ENCODE data around the gene COL7A1. TPM values are rescaled to one million over a fixed set of nuclear protein-coding genes. Genes with fewer than 3 reads are reported as not detected.

The COL7A1 gene
- total and polyA plus RNA-seq, 2 of the 8 experiments (the other 6 are each of a cell fraction or from before 2014, with no cell fraction given), result 10.7 to 13.9 TPM

GRCh38 chr3:48585411-48585810 is 9.7 kb downstream of the COL7A1 start:
- no peaks in the 10 kb centered on the region for H3K9me3 ChIP-seq (ENCODE audit: insufficient read depth in 2 of 2, low read depth in 1 of 2, low read length in 1 of 2)
- H3K14ac ChIP-seq (ENCODE audit: insufficient read length), result no peak overlapping the region
- ChIA-PET CTCF (ENCODE audit: partially characterized antibody) (no interaction called here), POLR2A (ENCODE audit: partially characterized antibody) (interaction anchor here (1.5 kb wide), 1 partner anchor 9 kb away, joined by 3 read pairs; no protein-coding TSS in a partner anchor)
- H3K9ac ChIP-seq (replicated peaks in 1 of 4; ENCODE audit: extremely low read depth in 1 of 4, low read depth in 3 of 4, low read length in 3 of 4), result no peak overlapping the region
- H3K56ac ChIP-seq (replicated peaks; ENCODE audit: insufficient read length, low read depth, low read length), result no peak overlapping the region
- H3K23me2 ChIP-seq (ENCODE audit: low read depth, low read length), result no peaks in the 10 kb centered on the region
- no peak overlapping the region for H3K4me3 ChIP-seq (ENCODE audit: extremely low read depth in 1 of 4, insufficient read depth in 2 of 4, low read depth in 3 of 4, low read length in 4 of 4)
- no peak overlapping the region for H2BK15ac ChIP-seq (ENCODE audit: low read length)
- no peak overlapping the region for H4K91ac ChIP-seq (replicated peaks; ENCODE audit: insufficient read length, low read length)
- H4K8ac ChIP-seq (ENCODE audit: extremely low read depth, insufficient read depth, low read length), result no peak overlapping the region
- FAIRE-seq, result no peak
- no peak overlapping the region for H2BK20ac ChIP-seq (ENCODE audit: low read length)
- no peak overlapping the region for H3K23ac ChIP-seq (ENCODE audit: insufficient read length)
- DNase-seq (ENCODE audit: low read depth in 1 of 2, low spot score in 2 of 2), result no peak
- H3K4me1 ChIP-seq (replicated peaks in 1 of 4; ENCODE audit: control insufficient read depth in 3 of 4, insufficient read depth in 4 of 4, low read length in 3 of 4), result peaks cover 0 to 6% (median 0%) of the 10 kb centered on the region in 4 experiments; a peak in 1 of 7 replicates
- H2AFZ ChIP-seq (ENCODE audit: low read length), result no peak overlapping the region
- no peak overlapping the region for H3K4ac ChIP-seq (replicated peaks; ENCODE audit: insufficient read length, low read depth, low read length)
- H2BK12ac ChIP-seq (ENCODE audit: low read depth, low read length), result no peak overlapping the region
- H3K27ac ChIP-seq (ENCODE audit: low read depth, low read length), result no peak overlapping the region
- H3K4me2 ChIP-seq (ENCODE audit: insufficient read depth in 1 of 2, low read depth in 2 of 2, low read length in 2 of 2), result no peak overlapping the region
- 89% methylated on average over 8 of the region's 8 CpGs; no CpG with 5 or more reads in 1 of the 2 experiments for WGBS, 2 experiments (ENCODE audit: extremely low coverage in 1 of 2, insufficient coverage in 1 of 2, insufficient read length in 1 of 2, insufficient replicate concordance in 2 of 2, low coverage in 1 of 2, low lambda C conversion rate in 2 of 2, missing lambda C conversion rate in 1 of 2)
- H2AK5ac ChIP-seq (ENCODE audit: low read depth, low read length), result no peak overlapping the region
- H2BK120ac ChIP-seq (replicated peaks; ENCODE audit: low read depth, low read length), result no peak overlapping the region
- no peaks in the 10 kb centered on the region for H3K79me1 ChIP-seq (ENCODE audit: low read depth, low read length)
- H2BK5ac ChIP-seq (ENCODE audit: low read depth, low read length), result no peak overlapping the region
- H3K36me3 ChIP-seq (ENCODE audit: control insufficient read depth in 2 of 4, insufficient read depth in 4 of 4, low read length in 3 of 4), result 0 out of 8 replicates have a peak, but pooled peaks cover 0 to 2% (median 0%) of the 10 kb centered on the region in 4 experiments
- no peak overlapping the region for H4K5ac ChIP-seq (ENCODE audit: insufficient read length, low read depth, low read length)
- no peaks in the 10 kb centered on the region for H3K27me3 ChIP-seq (replicated peaks in 1 of 4; ENCODE audit: control insufficient read depth in 3 of 4, extremely low read depth in 1 of 4, insufficient read depth in 3 of 4, low read length in 3 of 4)
- H4K20me1 ChIP-seq (replicated peaks in 1 of 2; ENCODE audit: control insufficient read depth in 1 of 2, insufficient read depth in 2 of 2, low read length in 2 of 2), result no peaks in the 10 kb centered on the region
- no peaks in the 10 kb centered on the region for H3K79me2 ChIP-seq (ENCODE audit: control insufficient read depth in 1 of 2, insufficient read depth in 2 of 2, low read length in 2 of 2)
- H3K18ac ChIP-seq (ENCODE audit: extremely low read depth, low read length), result no peak overlapping the region
- TF ChIP-seq SUZ12 (IDR thresholded peaks at IDR 0.05; ENCODE audit: low read length) (no peak), CEBPB (IDR thresholded peaks at IDR 0.05; ENCODE audit: low read depth, low read length) (no peak), JUND (IDR thresholded peaks at IDR 0.05; ENCODE audit: low read length) (no peak), BACH1 (IDR thresholded peaks at IDR 0.05; ENCODE audit: low read length) (no peak), CHD2 (IDR thresholded peaks at IDR 0.05; ENCODE audit: low read length) (no peak), SP2 (IDR thresholded peaks at IDR 0.05; ENCODE audit: low read length) (no peak), FOSL1 (IDR thresholded peaks at IDR 0.05; ENCODE audit: insufficient read depth, low read depth, low read length) (no peak), KDM4A (IDR thresholded peaks at IDR 0.05; ENCODE audit: low read depth, low read length, severe bottlenecking) (no peak), BRCA1 (IDR thresholded peaks at IDR 0.05; ENCODE audit: low read depth, low read length) (no peak), GTF2F1 (IDR thresholded peaks at IDR 0.05; ENCODE audit: borderline replicate concordance, low read depth, low read length) (no peak)

Measured in H1 (cell line).